Dedifferentiated amniotic fluid mesenchymal stem cell (primary cell): ENCODE measurements around the gene MARCHF9.

ENCODE experiments used
- DNase-seq: peaks from one replicate; pipeline ENCODE4 v3.0.0-alpha.2; 2016; ENCODE audit errors: extremely low spot score

MARCHF9 gene

DNA sequence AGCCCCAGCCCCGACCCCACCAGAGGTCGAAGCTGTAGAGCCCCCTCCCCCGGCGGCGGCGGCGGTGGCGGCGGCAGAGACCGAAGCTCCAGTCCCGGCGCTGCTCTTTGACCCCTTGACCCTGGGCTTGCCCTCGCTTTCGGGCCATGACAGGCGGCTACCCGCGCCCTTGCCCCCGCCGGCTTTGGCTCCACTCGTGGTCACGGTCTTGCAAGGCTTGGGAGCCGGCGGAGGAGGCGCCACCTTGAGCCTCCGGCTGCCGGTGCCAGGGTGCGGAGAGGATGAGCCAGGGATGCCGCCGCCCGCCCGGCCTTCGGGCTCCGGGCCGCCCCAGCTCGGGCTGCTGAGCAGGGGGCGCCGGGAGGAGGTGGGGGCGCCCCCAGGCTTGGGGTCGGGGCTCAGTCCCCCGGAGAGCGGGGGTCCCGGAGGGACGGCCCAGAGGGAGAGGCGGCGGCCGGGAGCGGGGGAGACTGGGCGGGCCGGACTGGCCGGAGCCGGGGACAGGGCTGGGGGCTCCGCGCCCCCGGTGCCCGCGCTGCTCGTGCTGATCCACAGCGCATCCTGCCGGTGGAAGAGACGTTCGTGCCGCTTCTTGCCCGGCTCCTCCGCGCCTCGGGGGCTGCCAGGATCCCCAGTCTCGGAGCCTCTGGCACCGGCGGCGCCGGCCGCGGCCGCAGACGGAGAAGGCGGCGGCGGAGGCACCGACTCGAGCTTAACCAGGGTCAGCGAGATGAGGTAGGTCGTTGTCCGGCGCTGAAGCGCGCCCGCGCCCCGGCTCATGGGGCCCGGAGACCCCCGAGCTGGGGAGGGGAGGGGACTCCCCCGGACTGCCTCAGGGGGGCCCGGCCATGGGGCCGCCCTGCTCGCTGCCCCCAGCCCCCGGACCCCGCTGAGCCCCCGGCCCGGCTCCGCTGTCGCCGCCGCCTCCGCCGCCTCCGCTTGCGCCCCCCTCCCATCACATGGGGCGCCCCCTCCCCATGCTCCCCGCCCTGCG lies 17.1 kb upstream of the MARCHF9 start:
- no peak for DNase-seq

DNA sequence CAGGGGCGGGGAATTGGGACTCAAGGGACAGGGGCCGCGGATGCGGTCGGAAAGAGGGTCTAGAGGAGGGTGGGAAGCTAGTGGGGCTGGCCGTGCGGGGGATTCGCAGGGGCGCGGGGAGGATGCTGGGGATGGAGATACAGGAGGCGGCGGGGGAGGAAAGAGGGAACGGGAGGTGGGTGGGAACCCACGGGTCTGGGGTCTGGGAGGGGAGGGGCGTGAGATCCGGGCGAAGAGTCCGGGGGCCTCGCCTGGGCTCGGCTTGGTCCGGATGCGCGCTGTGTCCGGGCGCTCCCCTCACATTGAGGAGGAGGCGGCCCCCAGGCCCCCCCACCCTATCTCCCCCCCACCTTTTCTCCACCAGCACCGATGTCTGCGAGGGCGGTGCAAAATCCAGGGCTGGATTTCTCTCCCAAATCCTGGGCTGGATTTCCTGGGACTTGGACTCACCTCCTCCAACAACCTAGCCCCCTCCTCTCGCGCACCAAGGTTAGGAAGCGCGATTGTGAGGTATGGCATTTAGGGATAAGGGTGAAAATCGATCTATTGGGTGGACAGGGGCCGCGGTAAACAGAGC lies 16.2 kb upstream of the MARCHF9 start, which contains the start of gene AGAP2:
TSS of gene AGAP2 (minus strand) at position 82 of the 577 bp plus-strand sequence. CDS start 496 bp downstream, outside the sequence.
- DNase-seq, result no peak

DNA sequence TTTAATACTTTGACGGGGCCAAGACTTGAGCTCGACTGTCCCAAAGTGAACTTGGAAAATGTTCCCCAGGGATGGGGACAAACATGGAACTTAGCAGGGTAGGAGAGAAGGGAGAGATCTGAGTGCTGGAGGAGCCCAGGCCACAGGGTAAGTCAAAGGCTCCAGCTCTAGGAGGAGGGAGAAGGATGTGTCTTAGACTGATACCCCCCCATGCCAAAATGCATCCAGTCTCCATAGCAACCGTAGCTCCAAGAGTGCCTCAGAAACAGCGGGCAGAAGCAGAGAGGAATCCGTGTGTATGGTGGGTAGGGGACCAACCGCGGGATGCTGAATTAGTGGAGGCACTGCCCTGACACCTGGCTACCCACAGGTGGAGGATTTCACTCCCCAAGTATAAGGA lies 15.5 kb upstream of the MARCHF9 start:
- DNase-seq, result no peak

DNA sequence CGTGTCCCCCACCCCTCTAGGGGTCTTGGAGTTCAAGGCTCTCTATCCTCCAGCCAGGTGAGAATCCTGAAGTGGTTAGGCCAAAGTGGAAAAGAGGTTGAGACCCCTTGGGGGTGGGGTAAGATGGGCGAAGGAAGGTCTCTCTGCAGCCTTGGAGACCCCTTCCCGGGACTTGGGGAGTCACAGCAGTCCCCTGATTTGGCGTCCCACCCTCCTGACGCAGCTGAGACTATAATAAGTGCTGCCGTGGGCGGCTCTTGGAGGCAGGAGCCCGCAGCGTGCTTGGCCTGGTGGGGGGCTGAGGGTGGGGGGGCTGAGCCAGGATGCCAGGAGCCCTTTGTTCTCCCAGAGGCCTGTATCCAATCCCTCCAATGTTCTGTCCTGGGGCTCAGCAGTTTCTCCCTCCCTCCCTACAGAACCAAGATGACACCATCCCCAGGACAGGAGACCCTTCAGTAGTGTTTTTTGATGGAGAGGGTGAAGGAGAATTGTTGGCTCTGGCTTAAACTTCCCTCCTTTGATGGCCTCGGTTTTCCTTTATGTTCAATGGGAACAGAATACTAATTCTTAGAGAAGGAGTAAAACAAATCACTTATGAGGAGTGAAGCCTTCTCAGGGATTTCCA lies 14.9 kb upstream of the MARCHF9 start:
- DNase-seq, result no peak

DNA sequence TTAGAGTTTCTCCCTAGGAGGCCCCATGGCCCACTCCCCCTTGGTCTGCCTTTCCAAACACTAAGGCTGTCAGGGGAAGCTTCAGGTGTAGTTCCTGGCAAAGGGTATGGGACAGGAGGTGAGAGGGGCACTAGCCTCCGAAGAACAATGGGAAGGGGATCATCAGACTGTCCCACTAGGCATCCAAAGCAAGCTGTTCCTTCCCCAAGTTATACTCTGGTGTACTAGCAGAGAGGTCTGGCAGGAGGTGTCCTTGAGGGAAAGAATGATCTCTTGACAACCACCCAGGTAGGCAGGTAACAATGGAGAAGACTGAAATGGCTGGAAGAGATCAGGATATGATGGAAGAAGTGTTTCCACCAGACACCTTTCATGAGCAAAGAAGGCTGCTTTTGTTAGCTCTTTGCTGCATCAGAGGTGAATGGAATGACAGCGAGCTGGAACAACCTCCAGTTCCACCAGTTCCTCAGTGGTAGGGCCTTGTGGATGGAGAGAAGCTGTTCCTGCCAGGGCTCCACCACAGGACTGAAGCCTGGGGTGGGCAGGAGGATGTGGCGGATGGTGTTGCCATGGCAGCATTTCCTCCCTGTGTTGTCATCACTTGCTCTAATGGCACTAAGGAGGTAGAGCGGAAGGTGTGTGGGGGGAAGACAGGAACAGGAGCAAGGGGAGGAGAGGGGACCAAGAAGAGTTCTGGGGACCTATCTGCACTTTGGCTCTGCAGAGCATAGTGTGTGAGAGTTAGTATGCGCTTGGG lies 14.1 kb upstream of the MARCHF9 start:
- no peak for DNase-seq

DNA sequence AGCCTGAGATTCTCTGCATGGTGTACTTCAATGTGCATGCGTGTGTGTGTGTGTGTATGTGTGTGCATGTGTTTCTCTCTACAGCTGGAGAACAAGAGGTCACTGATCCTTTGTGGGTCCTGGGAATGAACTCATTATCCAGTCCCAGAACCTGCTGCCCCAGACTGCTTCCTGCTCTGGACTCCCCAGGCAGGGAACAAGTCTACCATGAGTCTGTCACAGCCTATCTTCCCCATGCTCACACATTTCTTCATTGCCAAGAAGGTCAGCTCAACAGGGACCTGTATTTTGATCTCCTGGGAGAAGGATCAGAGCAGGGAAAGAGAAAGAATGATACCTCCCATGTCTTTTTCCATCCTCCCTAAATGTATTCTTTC lies 13.5 kb upstream of the MARCHF9 start:
- no peak for DNase-seq

DNA sequence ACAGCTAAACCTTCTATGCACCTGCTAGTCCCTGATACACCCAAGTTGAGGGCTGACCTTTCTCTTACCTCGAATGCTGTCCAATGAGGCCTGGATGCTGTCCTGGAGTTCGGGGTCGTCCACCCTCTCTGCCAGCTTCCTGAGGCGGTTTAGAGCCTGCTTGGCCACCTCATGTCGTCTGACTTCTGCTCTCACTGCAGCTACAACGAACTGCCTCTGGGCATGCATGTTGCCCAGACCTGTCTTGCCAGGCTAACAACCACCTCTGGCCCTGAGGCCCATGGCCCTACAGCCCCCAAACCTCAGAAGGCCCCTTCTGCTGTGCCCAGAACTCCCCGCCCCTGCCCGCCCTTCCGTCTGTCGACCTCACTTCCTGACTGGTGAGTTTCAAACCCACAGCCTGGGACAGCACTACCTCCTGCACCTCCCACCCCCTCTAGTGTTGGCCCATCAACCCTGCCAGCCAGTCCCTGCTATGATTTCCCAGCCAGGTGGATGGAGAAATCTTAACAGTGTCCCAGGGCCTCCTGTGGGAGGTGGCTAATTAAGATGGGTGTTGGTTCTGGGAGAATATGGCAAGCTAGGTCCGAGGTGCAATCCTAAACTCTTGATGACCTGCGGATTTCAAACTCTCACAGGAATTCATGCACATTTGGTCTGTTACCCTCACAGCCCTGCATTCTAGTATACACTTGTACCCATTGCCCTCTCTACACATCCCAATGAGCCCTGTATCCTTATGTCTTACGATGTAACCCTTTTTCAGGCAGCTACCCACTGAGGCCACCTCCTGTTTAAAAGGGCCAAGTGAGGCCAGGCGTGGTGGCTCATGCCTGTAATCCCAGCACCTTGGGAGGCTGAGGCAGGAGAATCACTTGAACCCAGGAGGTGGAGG lies 12.8 kb upstream of the MARCHF9 start:
- DNase-seq, result no peak

DNA sequence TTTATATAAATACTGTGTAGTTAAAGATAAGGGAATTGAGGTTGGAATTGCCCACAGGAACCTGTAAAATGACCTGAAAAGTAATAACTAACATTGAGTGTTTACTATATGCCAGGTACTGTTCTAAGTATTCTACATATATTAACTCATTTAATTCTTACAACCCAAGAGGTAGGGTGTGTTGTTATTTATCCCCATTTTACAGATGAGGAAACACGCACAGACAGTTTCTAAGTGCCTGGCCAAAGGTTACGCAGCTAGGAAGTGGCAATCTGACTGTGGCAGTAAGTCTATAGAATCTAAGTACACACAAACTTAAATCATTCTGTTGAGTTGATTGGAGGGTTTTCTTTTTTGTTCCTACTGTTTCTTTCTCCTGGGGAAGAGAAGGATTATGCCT lies 11.1 kb upstream of the MARCHF9 start:
- no peak for DNase-seq

DNA sequence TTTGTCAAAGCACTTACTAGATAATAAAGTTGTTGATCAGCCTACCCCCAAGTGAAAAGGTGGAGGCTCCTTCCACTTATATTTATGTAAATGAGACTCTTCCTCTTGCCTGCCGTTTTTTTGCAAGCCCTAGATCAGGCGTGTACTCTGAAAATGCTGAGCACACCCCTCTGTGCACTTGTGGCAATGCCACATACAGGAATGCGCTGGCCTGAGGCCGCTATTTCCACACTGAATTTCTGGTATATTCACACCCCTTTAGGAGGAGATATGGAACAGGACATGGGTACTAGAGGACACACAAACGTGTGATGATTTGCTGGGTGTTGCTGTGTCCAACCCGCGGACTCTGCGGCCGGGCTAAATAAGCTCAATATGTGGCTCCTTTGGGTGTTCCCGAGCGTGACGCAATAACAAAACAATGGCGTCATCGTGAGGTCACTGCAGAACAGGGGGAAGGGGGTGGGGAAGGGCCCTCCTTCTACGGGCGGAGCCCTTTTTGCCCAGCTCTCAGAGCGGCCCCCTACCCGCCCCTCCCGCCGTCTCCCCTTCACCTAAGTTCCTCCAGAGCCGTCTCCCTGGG lies 10.6 kb upstream of the MARCHF9 start:
- peak; percentile 71 for DNase-seq

DNA sequence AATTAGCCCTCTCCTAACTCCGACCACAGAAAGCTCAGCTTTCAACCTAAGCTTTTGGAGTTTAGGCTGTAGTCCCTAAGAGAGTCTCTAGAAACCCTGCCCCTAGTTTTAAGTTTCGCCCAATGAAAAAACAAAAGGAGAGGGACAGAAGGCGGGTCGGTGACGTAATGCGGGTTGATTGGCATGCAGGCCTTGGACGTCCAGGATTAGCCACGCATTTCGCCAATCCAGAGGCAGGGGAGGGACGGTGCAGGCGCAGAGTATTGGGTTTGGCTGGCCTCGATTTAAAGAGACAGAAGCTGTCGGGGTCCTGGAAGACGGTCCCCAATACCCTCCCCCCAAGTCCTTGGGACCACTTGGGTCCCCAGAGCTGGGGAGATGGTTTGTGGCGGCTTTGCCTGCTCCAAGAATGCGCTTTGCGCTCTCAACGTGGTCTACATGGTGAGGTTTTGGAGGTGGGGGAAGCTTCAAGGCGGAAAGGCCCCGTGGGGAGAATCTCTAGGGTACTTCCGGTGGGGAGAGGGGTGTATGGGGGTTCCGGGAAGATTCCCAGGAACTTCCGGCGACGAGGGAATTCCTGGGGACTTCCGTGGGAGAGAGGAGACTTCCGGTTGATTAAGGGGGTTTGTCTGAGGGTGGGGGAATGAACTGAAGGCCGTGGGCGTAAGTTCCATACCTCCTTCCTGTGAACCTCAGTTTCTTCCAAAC lies 10.0 kb upstream of the MARCHF9 start, which contains the start of gene TSPAN31:
TSS of gene TSPAN31 (plus strand) at position 263 of the 708 bp plus-strand sequence. CDS start at position 379, 116 bp downstream.
- peak; percentile 99 for DNase-seq

DNA sequence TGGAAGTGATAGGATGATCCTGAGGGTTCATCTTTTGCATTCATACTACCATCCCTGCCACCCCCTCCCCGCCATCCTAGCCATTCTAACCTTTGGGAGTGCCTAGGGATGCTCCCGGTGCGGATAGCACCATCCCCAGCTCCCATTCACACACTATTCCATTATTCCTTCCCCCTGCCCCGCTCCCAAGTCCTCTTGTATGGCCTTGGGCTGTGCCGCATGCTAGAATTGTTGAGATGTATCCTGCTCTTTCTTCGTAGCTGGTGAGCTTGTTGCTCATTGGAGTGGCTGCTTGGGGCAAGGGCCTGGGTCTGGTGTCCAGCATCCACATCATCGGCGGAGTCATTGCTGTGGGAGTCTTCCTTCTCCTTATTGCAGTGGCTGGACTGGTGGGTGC lies 9.4 kb upstream of the MARCHF9 start:
- no peak for DNase-seq

DNA sequence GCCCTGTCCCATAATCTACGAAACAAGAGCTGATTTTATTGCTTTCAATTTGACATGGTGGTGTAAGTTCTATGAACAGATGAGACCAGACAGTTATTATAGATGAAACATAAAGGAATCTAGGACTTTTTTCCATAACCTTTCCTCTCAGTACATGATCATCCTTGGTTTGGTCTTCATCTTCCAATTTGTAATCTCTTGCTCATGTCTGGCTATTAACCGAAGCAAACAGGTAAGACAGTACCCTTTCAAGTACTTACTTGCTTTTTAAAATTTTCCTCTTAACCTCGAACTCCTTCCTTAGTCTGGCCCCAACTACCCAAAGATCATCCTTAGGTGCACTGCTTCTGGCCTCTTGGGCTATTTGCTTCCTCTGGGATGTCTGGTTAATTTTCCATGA lies 8.9 kb upstream of the MARCHF9 start:
- no peak for DNase-seq

- DNase-seq, result no peak
Measured at GRCh38 chr12:57749061-57749460, 5.8 kb upstream of the MARCHF9 start.

DNA sequence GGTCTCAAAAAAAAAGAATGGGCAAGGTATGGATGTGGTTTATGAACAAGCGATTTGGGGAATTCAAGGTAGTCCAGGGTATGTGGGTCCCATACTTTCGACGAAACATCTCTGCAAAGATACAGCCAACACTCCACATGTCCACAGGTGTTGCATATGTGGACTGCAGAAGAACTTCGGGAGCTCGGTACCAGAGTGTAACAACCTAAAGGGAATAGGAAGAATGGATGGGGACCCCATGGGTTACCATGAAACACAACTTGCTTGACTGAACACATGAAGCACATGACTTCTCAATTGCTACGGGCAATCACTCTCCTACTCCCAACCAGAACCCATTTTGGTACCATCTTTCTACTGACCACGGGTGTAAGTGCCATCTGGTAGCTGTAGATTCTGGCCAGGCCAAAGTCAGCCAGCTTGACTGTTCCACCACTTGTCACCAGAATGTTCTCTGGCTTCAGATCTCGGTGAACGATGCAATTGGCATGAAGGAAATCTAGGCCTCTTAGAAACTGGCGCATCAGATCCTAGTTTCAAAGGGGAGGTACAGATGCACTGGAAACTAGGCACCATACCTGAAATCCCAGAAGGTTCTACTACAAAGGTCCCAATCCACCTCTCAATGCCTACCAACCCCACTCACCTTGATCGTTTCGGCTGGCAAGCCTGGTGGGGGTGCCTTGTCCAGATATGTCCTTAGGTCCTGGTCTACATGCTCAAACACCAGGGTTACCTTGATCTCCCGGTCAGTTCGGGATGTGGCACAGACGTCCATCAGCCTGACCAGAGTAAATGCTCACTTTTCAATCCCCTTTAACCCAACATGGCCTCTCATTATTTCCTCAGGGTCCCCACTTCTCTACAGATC lies 4.1 kb upstream of the MARCHF9 start:
- DNase-seq, result no peak

DNA sequence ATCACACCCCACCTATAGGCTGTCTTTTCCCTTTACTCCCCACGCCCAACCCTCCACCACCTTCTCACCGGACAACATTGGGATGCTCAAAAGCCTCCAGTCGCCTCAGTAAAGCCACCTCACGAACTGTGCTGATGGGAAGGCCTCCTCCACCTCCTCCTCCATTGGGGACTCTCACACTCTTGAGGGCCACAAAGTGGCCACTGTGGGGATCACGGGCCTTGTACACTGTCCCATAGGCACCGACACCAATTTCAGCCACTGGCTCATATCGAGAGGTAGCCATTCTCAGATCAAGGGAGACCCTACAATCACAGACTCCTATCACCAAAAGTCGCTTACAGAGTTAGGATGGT lies 3.5 kb upstream of the MARCHF9 start:
- DNase-seq, result no peak

GRCh38 chr12:57751788-57752667 lies 2.9 kb upstream of the MARCHF9 start, which contains the start of gene CDK4:
CDK4 (minus strand) TSS chr12:57752310; CDS start chr12:57751717, 593 bp downstream.
- peak; percentile 99 for DNase-seq

GRCh38 chr12:57752668-57753000 lies 2.3 kb upstream of the MARCHF9 start:
- DNase-seq, result no peak
